Gastrocnemius medialis (tissue), 4 donors: ENCODE results near the gene SYT13.

Source experiments
- POLR2A ChIP-seq, 2 donors: fragments of 450-650 bp; IDR thresholded peaks; one replicate each; pipeline ENCODE4 v1.6.1; 2017; ENCODE audit warnings: antibody characterized with exemption in 2 of 2, mild to moderate bottlenecking in 2 of 2, moderate library complexity in 2 of 2
- TF ChIP-seq, protein P1 (sequence below), 5 experiments: fragments of 450-650 bp in 3 of 5; fragments of 200-600 bp in 2 of 5; sonication (generic) in 2 of 5; IDR thresholded peaks in 4 of 5; conservative IDR thresholded peaks in 1 of 5; 1 replicate in 4 of 5; 2 replicates in 1 of 5; pipeline ENCODE4 v1.5.1; 2016 to 2019; ENCODE audit warnings: antibody characterized with exemption in 5 of 5, mild to moderate bottlenecking in 3 of 5, moderate library complexity in 3 of 5

DNA sequence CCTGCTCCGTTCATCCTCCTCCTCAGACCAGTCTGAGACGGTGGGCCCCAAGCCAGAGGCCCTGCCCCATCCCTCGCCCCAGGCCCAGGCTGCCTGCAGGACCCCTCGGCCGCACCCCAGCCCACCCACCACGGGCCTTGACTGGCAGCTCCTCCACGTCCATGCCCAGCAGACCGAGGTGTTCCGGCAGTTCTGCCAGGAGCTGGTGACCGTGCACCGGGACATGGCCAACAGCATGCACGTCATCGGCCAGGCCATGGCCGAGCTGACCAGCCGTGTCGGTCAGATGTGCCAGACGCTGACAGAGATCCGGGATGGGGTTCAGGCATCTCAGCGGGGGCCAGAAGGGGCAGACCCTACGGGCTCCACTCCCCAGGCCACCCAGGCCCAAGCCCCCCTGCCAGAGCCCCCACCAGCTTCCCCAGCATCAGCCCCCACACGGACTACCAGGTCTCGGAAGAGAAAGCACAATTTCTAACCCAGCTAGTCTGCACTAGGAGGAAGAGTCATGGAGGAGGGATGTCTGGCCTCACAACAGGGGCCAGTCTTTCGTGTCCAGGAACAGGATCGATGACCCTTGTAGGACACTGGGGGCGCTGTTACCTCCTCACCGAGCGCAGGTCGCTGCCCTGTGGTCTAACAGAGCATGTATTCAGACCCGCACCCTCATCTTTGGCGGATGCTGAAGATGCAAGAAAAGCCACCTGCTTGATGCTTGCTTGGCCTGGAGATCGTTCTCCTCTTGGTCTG is 73.4 kb downstream of the SYT13 start:
- TF ChIP-seq, protein P1, sequence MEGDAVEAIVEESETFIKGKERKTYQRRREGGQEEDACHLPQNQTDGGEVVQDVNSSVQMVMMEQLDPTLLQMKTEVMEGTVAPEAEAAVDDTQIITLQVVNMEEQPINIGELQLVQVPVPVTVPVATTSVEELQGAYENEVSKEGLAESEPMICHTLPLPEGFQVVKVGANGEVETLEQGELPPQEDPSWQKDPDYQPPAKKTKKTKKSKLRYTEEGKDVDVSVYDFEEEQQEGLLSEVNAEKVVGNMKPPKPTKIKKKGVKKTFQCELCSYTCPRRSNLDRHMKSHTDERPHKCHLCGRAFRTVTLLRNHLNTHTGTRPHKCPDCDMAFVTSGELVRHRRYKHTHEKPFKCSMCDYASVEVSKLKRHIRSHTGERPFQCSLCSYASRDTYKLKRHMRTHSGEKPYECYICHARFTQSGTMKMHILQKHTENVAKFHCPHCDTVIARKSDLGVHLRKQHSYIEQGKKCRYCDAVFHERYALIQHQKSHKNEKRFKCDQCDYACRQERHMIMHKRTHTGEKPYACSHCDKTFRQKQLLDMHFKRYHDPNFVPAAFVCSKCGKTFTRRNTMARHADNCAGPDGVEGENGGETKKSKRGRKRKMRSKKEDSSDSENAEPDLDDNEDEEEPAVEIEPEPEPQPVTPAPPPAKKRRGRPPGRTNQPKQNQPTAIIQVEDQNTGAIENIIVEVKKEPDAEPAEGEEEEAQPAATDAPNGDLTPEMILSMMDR (IDR thresholded peaks at IDR 0.05 in 4 of 5, conservative IDR thresholded peaks at IDR 0.05 in 1 of 5): no peak
- no peak for TF ChIP-seq POLR2A (IDR thresholded peaks at IDR 0.05)
